HG03095 (cell line): Measurements from ENCODE around the gene ICAM1.
A peak's percentile ranks its signal among the peaks of the same experiment; 100 is the strongest.
"Not testable (repeated sequence)": the region's sequence is repeated elsewhere in the genome, so short reads cannot be mapped to it uniquely, and the experiment has no call there.

Source experiments
- ATAC-seq: cut with Tn5 transposase; IDR thresholded peaks from one replicate; pipeline ENCODE4 v1.9.1; 2021; ENCODE audit warnings: moderate library complexity; ENCODE audit not compliant: unreplicated experiment

Gene ICAM1

GRCh38 chr19:10241826-10242449 is 29.0 kb upstream of the ICAM1 start:
- ATAC-seq: not testable (repeated sequence)

GRCh38 chr19:10243606-10244005 is 27.3 kb upstream of the ICAM1 start:
- no peak for ATAC-seq

GRCh38 chr19:10245189-10245939 is 25.6 kb upstream of the ICAM1 start:
- ATAC-seq: no peak

- no peak for ATAC-seq
These were observed 24.4 kb upstream of the ICAM1 start for GRCh38 chr19:10246511-10246910.

GRCh38 chr19:10251792-10252694 is 18.9 kb upstream of the ICAM1 start, which contains the start of gene MRPL4:
Gene MRPL4 (plus strand): TSS chr19:10252214. CDS start chr19:10252254, 40 bp downstream.
- peak; percentile 79 for ATAC-seq

GRCh38 chr19:10252707-10253106 is 18.2 kb upstream of the ICAM1 start:
- no peak for ATAC-seq

- ATAC-seq: no peak
These were observed 16.7 kb upstream of the ICAM1 start for GRCh38 chr19:10254244-10254643.

- ATAC-seq: no peak
These were observed 15.6 kb upstream of the ICAM1 start for GRCh38 chr19:10255358-10255757.

- no peak for ATAC-seq
These were observed 14.4 kb upstream of the ICAM1 start for GRCh38 chr19:10256551-10256950.

- no peak for ATAC-seq
These were observed 13.8 kb upstream of the ICAM1 start for GRCh38 chr19:10256970-10257615.

- no peak for ATAC-seq
These were observed 12.7 kb upstream of the ICAM1 start for GRCh38 chr19:10258080-10258710.

GRCh38 chr19:10259162-10259905 is 11.6 kb upstream of the ICAM1 start:
- ATAC-seq: no peak

- no peak for ATAC-seq
These were observed 10.8 kb upstream of the ICAM1 start for GRCh38 chr19:10260141-10260584.

- ATAC-seq: no peak
These were observed 8.1 kb upstream of the ICAM1 start for GRCh38 chr19:10262771-10263170.

GRCh38 chr19:10266706-10267105 is 4.2 kb upstream of the ICAM1 start:
- no peak for ATAC-seq

- no peak for ATAC-seq
These were observed 2.8 kb upstream of the ICAM1 start for GRCh38 chr19:10268071-10268470.

- ATAC-seq: no peak
These were observed 1.4 kb upstream of the ICAM1 start for GRCh38 chr19:10269333-10270179.

GRCh38 chr19:10270180-10270615 is 722 bp upstream of the ICAM1 start:
- no peak for ATAC-seq
